ENCODE results near the gene REEP1. TPM values are rescaled to one million over a fixed set of nuclear protein-coding genes. Genes with fewer than 3 reads are reported as not detected.

Gene REEP1
- total and polyA plus RNA-seq, 9 of the 15 experiments (the other 6 are each of a cell fraction or from before 2014, with no cell fraction given): 0.11 to 0.67 (median 0.13) TPM

GRCh38 chr2:86204458-86204857 is 133.0 kb downstream of the REEP1 start (continued):
- TF ChIP-seq HMBOX1 (IDR thresholded peaks at IDR 0.05): peak; percentile 56
- peak; percentile 45; the same call in 1 of the 2 replicates for TF ChIP-seq ZBTB2 (IDR thresholded peaks at IDR 0.05)
- no peak for TF ChIP-seq FOXJ2 (tag; IDR thresholded peaks at IDR 0.05)
- 0 out of 2 replicates have a peak, but pooled peaks have one; percentile 37 for TF ChIP-seq MTA1 (IDR thresholded peaks at IDR 0.05; ENCODE audit: borderline replicate concordance)
- TF ChIP-seq TAL1 (IDR thresholded peaks at IDR 0.05): peak; percentile 74
- no peak for TF ChIP-seq HMGXB4 (CRISPR knock-in tag; IDR thresholded peaks at IDR 0.05)
- no peak for TF ChIP-seq ZBTB40 (IDR thresholded peaks at IDR 0.05)
- TF ChIP-seq ZBTB40 (CRISPR knock-in tag; IDR thresholded peaks at IDR 0.05): no peak
- no peak for TF ChIP-seq ZBTB33 (CRISPR knock-in tag; IDR thresholded peaks at IDR 0.05)
- TF ChIP-seq NFYB (IDR thresholded peaks at IDR 0.05; ENCODE audit: extremely low read depth, insufficient read length): no peak
- no peak for TF ChIP-seq NR2F6 (CRISPR knock-in tag; IDR thresholded peaks at IDR 0.05)
- peak; percentile 72 for TF ChIP-seq GATA2 (CRISPR knock-in tag; IDR thresholded peaks at IDR 0.05)
- peak; percentile 79 for TF ChIP-seq NCOR1 (IDR thresholded peaks at IDR 0.05)
- TF ChIP-seq SMAD2 (IDR thresholded peaks at IDR 0.05; ENCODE audit: low read depth, low read length): no peak
